Measurements from ENCODE around the gene CD48. TPM values are rescaled to one million over a fixed set of nuclear protein-coding genes. Genes with fewer than 3 reads are reported as not detected.
"Not testable (repeated sequence)": the region's sequence is repeated elsewhere in the genome, so short reads cannot be mapped to it uniquely, and the experiment has no call there.

CD48 gene
- total RNA-seq, 1 donor from 2014 or later, result not detected

DNA sequence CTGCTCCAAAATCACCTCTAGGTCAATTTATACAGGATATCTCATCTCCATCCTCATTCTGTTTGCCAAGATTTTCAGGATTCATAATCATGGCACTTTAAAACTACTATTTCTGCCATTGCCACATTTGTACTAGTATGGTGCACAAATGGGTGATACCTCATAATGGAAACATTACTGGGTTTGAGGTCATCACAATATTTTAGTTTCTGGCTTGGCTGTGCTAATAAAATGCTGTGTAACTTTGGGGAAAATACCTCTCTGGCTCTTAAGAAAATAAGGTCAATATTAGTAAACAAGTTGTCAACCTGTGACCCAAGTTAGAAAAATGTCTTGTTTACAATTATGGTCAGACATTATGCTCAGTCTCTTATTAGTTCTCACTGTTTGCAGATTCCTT lies 22.7 kb upstream of the CD48 start:
- Mint-ChIP-seq H3K27ac (no peak overlapping the region), H3K4me1 (ENCODE audit: low read depth) (no peaks in the 10 kb centered on the region), H3K4me3 (ENCODE audit: low read depth) (no peak overlapping the region), H3K36me3 (ENCODE audit: insufficient read depth) (no peaks in the 10 kb centered on the region), H3K27me3 (no peaks in the 10 kb centered on the region), H3K9me3 (ENCODE audit: low read depth) (peaks cover 22% of the 10 kb centered on the region)
- TF ChIP-seq, protein P1, sequence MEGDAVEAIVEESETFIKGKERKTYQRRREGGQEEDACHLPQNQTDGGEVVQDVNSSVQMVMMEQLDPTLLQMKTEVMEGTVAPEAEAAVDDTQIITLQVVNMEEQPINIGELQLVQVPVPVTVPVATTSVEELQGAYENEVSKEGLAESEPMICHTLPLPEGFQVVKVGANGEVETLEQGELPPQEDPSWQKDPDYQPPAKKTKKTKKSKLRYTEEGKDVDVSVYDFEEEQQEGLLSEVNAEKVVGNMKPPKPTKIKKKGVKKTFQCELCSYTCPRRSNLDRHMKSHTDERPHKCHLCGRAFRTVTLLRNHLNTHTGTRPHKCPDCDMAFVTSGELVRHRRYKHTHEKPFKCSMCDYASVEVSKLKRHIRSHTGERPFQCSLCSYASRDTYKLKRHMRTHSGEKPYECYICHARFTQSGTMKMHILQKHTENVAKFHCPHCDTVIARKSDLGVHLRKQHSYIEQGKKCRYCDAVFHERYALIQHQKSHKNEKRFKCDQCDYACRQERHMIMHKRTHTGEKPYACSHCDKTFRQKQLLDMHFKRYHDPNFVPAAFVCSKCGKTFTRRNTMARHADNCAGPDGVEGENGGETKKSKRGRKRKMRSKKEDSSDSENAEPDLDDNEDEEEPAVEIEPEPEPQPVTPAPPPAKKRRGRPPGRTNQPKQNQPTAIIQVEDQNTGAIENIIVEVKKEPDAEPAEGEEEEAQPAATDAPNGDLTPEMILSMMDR (IDR thresholded peaks at IDR 0.05; ENCODE audit: unreplicated experiment), result no peak
- DNase-seq (ENCODE audit: low spot score, unreplicated experiment), result no peak

DNA sequence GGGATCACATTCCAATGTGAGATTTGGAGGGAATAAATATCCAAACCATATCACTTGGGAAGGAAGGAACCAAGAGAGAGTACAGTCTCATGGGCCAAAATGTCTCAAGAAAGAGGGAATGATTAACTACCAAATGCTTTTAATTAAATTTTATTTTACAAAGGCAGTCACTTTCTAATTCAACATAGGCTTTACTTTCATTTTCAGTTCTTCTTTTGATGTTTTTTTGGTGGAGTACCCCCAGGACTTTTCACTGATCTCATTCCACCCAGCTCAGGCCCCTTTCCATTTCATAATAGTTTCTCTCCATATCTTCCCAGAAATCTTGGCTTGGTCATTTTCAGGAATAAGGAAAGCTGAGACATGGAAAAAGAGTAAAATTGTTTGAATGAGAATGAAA lies 22.3 kb upstream of the CD48 start:
- H3K4me1 Mint-ChIP-seq (ENCODE audit: low read depth), result no peaks in the 10 kb centered on the region
- peaks cover 22% of the 10 kb centered on the region for H3K9me3 Mint-ChIP-seq (ENCODE audit: low read depth)
- no peak overlapping the region for H3K4me3 Mint-ChIP-seq (ENCODE audit: low read depth)
- no peak for DNase-seq (ENCODE audit: low spot score, unreplicated experiment)
- H3K36me3 Mint-ChIP-seq (ENCODE audit: insufficient read depth), result no peaks in the 10 kb centered on the region
- TF ChIP-seq, protein P1 (IDR thresholded peaks at IDR 0.05; ENCODE audit: unreplicated experiment), result no peak
- no peaks in the 10 kb centered on the region for H3K27me3 Mint-ChIP-seq
- H3K27ac Mint-ChIP-seq, result no peak overlapping the region

DNA sequence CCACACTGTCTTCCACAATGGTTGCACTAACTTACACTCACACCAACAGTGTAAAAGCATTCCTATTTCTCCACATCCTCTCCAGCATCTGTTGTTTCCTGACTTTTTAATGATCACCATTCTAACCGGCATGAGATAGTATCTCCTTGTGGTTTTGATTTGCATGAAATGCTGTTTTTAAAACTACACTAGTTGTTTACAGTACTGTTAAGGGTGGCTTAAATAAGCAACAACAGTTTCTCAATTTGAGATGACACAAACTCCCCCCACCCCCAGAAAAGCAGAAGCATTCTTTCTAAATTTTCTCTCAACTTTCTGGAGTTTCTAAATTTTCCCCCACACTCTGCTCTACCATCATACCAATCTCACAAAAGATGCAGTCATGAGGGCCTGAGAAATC lies 20.4 kb upstream of the CD48 start:
- Mint-ChIP-seq H3K4me3 (ENCODE audit: low read depth) (no peak overlapping the region), H3K27ac (no peak overlapping the region), H3K27me3 (no peaks in the 10 kb centered on the region), H3K36me3 (ENCODE audit: insufficient read depth) (no peaks in the 10 kb centered on the region), H3K9me3 (ENCODE audit: low read depth) (peaks cover 20% of the 10 kb centered on the region), H3K4me1 (ENCODE audit: low read depth) (no peaks in the 10 kb centered on the region)
- TF ChIP-seq, protein P1 (IDR thresholded peaks at IDR 0.05; ENCODE audit: unreplicated experiment), result no peak
- DNase-seq (ENCODE audit: low spot score, unreplicated experiment), result no peak

DNA sequence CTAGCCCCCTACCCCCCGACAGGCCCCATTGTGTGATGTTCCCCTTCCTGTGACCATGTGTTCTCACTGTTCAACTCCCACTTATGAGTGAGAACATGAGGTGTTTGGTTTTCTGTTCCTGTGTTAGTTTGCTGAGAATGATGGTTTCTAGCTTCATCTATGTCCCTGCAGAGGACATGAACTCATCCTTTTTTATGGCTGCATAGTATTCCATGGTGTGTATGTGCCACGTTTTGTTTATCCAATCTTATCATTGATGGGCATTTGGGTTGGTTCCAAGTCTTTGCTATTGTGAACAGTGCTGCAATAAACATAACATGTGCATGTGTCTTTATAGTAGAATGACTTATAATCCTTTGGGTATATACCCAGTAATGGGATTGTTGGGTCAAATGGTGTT lies 19.9 kb upstream of the CD48 start:
- H3K27me3 Mint-ChIP-seq; H3K4me3 Mint-ChIP-seq (ENCODE audit: low read depth): not testable (repeated sequence)

DNA sequence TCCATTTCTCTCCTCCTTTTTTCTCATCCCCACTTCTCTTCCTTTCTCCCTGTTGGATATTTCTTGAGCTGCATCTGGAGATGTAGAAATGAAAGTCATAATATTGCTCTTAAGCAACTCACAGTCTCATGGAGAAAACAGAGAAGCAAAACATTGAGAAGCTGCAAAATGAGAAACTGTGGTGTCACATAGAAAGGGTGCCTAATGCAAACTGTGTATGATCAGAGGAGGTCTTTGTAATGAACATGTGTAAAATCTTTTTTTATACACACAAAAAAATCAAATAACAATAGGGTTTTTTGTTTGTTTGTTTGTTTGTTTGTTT lies 15.7 kb upstream of the CD48 start:
- no peak for DNase-seq (ENCODE audit: low spot score, unreplicated experiment)
- Mint-ChIP-seq H3K4me3 (ENCODE audit: low read depth) (no peak overlapping the region), H3K36me3 (ENCODE audit: insufficient read depth) (no peaks in the 10 kb centered on the region), H3K4me1 (ENCODE audit: low read depth) (no peaks in the 10 kb centered on the region), H3K9me3 (ENCODE audit: low read depth) (peaks cover under 1% of the 10 kb centered on the region), H3K27me3 (no peaks in the 10 kb centered on the region), H3K27ac (no peak overlapping the region)
- TF ChIP-seq, protein P1 (IDR thresholded peaks at IDR 0.05; ENCODE audit: unreplicated experiment), result no peak

More for the DNA sequence above, 19.9 kb upstream of the CD48 start:
- not testable (repeated sequence) for H3K36me3 Mint-ChIP-seq (ENCODE audit: insufficient read depth); H3K4me1 Mint-ChIP-seq (ENCODE audit: low read depth); H3K27ac Mint-ChIP-seq; DNase-seq (ENCODE audit: low spot score, unreplicated experiment)
- peaks cover 17% of the 10 kb centered on the region for H3K9me3 Mint-ChIP-seq (ENCODE audit: low read depth)

DNA sequence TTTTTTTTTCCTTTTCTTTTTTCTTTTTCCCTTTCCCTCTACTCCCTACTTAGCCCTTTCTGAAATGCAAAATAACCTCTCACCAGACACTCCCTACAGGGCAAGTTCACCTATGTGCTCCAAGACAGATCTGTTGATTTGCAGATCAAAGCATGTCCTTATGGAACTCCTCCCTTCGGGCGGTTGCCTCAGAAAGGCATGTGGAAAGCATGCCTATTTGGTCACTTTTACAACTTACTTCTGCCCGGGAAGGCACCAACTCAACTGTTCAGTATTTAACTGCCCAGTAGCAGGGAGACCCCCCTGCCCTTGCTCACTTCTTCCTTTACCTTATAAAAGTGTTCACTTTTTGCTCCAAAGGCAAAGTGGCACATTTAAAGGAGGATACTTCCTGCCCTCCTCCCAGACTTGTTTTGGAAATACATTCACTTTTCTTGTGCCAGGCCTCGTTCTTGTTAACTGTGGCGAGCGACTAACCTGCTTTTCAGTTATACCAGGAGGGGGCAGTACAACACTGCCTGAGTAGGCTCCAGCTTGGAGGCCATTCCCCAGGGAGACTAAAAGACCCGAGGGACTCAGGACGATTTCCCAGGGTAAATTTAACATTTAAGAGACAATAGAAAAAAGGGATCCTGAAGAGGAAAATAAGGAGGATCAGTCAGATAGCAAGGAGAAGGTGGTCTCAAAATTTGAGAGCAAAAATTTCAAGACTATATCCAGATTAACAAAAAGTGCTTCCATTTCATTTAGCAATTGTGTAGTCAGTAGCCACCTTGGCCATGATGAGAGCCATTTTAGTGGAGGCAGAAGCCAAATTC lies 15.1 kb upstream of the CD48 start:
- peak; percentile 37 for DNase-seq (ENCODE audit: low spot score, unreplicated experiment)
- Mint-ChIP-seq H3K4me3 (ENCODE audit: low read depth) (no peak overlapping the region), H3K27me3 (no peaks in the 10 kb centered on the region), H3K4me1 (ENCODE audit: low read depth) (no peaks in the 10 kb centered on the region), H3K36me3 (ENCODE audit: insufficient read depth) (no peaks in the 10 kb centered on the region), H3K27ac (no peak overlapping the region), H3K9me3 (ENCODE audit: low read depth) (peaks cover 3% of the 10 kb centered on the region)
- TF ChIP-seq, protein P1 (IDR thresholded peaks at IDR 0.05; ENCODE audit: unreplicated experiment), result peak; percentile 89

Data from progenitor cell of endocrine pancreas (in vitro differentiated cells).